ENCODE data around the gene NKX2-2.

Gene NKX2-2

DNA sequence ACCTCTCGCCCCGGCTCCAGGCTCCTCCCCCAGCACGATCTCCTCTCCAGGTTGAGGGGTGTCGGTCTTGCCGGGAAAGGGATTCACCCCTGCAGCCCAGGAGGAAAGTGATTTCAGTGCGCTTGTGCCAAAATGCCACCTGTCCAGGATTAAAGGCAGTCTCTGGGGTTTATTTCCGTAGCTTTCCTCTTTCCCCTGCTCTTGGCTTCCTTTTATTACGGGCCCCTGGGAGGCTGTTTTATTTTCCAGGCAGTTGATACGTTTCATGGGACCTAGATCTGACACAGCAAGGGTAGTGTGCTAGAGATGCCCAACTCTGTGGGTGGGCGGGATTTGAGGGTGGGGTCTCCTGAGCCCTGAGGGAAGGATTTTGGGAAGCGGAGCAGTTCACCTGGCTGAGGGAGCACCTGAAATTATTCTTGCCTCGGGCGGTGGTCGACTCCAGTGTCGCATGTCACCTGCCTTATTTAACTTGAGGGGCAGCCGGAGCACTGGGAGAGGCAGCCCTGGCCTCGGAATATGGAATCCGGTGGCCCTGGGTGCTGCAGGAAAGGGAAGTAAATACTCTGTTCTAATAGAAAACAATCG lies 9.5 kb upstream of the NKX2-2 start:
- Histone ChIP-seq H3K9me3 (ENCODE audit: control insufficient read depth, insufficient read depth, low read depth, low read length) (no peaks in the 10 kb centered on the region), H3K27ac (ENCODE audit: extremely low read depth, low read depth, low read length) (peak overlapping the region; percentile 72; the same call in 1 of the 2 replicates), H3K4me1 (ENCODE audit: control insufficient read depth, insufficient read depth, low read length) (peaks cover 3% of the 10 kb centered on the region; the same call in 1 of the 2 replicates), H3K36me3 (ENCODE audit: control insufficient read depth in 2 of 2, insufficient read depth in 1 of 2, low read length in 2 of 2) (no peaks in the 10 kb centered on the region), H3K4me3 (ENCODE audit: low read depth, low read length) (peak overlapping the region; percentile 50)
- POLR2A ChIA-PET = no interaction called here
- CTCF ChIA-PET = interaction anchor here (0.7 to 3.6 kb wide), 5 partner anchors 18 to 687 kb away, joined by 3 to 16 read pairs (median 4); no protein-coding TSS in a partner anchor
- TF ChIP-seq ZSCAN30 (tag by site-specific recombination; IDR thresholded peaks at IDR 0.05) (no peak), ZNF514 (tag by site-specific recombination; IDR thresholded peaks at IDR 0.05) (no peak), ZNF791 (tag by site-specific recombination; IDR thresholded peaks at IDR 0.05) (no peak), ZNF423 (tag by site-specific recombination; IDR thresholded peaks at IDR 0.05) (no peak), ZNF341 (tag by site-specific recombination; IDR thresholded peaks at IDR 0.05; ENCODE audit: low read depth) (no peak), ZNF433 (tag by site-specific recombination; IDR thresholded peaks at IDR 0.05; ENCODE audit: low read depth) (no peak), FEZF1 (tag by site-specific recombination; IDR thresholded peaks at IDR 0.05) (no peak), ZNF394 (tag by site-specific recombination; IDR thresholded peaks at IDR 0.05; ENCODE audit: borderline replicate concordance) (no peak), PRDM1 (tag by site-specific recombination; IDR thresholded peaks at IDR 0.05) (no peak), ZBTB20 (tag by site-specific recombination; IDR thresholded peaks at IDR 0.05) (peak; percentile 77), ZNF10 (tag by site-specific recombination; IDR thresholded peaks at IDR 0.05) (no peak), ZNF76 (tag by site-specific recombination; IDR thresholded peaks at IDR 0.05; ENCODE audit: borderline replicate concordance, low read depth) (no peak), ZNF555 (tag by site-specific recombination; conservative IDR thresholded peaks at IDR 0.05) (no peak), OVOL3 (tag by site-specific recombination; IDR thresholded peaks at IDR 0.05) (no peak), ZNF561 (tag by site-specific recombination; IDR thresholded peaks at IDR 0.05; ENCODE audit: borderline replicate concordance) (no peak), ZFP41 (tag by site-specific recombination; IDR thresholded peaks at IDR 0.05; ENCODE audit: borderline replicate concordance) (no peak), GLIS1 (tag by site-specific recombination; IDR thresholded peaks at IDR 0.05) (peak; percentile 7), ZNF202 (tag by site-specific recombination; IDR thresholded peaks at IDR 0.05; ENCODE audit: borderline replicate concordance) (no peak)
- TF ChIP-seq, protein P1, sequence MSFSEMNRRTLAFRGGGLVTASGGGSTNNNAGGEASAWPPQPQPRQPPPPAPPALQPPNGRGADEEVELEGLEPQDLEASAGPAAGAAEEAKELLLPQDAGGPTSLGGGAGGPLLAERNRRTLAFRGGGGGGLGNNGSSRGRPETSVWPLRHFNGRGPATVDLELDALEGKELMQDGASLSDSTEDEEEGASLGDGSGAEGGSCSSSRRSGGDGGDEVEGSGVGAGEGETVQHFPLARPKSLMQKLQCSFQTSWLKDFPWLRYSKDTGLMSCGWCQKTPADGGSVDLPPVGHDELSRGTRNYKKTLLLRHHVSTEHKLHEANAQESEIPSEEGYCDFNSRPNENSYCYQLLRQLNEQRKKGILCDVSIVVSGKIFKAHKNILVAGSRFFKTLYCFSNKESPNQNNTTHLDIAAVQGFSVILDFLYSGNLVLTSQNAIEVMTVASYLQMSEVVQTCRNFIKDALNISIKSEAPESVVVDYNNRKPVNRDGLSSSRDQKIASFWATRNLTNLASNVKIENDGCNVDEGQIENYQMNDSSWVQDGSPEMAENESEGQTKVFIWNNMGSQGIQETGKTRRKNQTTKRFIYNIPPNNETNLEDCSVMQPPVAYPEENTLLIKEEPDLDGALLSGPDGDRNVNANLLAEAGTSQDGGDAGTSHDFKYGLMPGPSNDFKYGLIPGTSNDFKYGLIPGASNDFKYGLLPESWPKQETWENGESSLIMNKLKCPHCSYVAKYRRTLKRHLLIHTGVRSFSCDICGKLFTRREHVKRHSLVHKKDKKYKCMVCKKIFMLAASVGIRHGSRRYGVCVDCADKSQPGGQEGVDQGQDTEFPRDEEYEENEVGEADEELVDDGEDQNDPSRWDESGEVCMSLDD (tag by site-specific recombination; IDR thresholded peaks at IDR 0.05) = no peak
- TF ChIP-seq, protein P2, sequence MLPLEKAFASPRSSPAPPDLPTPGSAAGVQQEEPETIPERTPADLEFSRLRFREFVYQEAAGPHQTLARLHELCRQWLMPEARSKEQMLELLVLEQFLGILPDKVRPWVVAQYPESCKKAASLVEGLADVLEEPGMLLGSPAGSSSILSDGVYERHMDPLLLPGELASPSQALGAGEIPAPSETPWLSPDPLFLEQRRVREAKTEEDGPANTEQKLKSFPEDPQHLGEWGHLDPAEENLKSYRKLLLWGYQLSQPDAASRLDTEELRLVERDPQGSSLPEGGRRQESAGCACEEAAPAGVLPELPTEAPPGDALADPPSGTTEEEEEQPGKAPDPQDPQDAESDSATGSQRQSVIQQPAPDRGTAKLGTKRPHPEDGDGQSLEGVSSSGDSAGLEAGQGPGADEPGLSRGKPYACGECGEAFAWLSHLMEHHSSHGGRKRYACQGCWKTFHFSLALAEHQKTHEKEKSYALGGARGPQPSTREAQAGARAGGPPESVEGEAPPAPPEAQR (tag by site-specific recombination; IDR thresholded peaks at IDR 0.05) = no peak
- TF ChIP-seq, protein P3, sequence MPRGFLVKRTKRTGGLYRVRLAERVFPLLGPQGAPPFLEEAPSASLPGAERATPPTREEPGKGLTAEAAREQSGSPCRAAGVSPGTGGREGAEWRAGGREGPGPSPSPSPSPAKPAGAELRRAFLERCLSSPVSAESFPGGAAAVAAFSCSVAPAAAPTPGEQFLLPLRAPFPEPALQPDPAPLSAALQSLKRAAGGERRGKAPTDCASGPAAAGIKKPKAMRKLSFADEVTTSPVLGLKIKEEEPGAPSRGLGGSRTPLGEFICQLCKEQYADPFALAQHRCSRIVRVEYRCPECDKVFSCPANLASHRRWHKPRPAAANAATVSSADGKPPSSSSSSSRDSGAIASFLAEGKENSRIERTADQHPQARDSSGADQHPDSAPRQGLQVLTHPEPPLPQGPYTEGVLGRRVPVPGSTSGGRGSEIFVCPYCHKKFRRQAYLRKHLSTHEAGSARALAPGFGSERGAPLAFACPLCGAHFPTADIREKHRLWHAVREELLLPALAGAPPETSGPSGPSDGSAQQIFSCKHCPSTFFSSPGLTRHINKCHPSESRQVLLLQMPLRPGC (tag by site-specific recombination; IDR thresholded peaks at IDR 0.05) = no peak
- TF ChIP-seq, protein P4, sequence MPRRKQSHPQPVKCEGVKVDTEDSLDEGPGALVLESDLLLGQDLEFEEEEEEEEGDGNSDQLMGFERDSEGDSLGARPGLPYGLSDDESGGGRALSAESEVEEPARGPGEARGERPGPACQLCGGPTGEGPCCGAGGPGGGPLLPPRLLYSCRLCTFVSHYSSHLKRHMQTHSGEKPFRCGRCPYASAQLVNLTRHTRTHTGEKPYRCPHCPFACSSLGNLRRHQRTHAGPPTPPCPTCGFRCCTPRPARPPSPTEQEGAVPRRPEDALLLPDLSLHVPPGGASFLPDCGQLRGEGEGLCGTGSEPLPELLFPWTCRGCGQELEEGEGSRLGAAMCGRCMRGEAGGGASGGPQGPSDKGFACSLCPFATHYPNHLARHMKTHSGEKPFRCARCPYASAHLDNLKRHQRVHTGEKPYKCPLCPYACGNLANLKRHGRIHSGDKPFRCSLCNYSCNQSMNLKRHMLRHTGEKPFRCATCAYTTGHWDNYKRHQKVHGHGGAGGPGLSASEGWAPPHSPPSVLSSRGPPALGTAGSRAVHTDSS (tag by site-specific recombination; IDR thresholded peaks at IDR 0.05) = no peak
- TF ChIP-seq, protein P5, sequence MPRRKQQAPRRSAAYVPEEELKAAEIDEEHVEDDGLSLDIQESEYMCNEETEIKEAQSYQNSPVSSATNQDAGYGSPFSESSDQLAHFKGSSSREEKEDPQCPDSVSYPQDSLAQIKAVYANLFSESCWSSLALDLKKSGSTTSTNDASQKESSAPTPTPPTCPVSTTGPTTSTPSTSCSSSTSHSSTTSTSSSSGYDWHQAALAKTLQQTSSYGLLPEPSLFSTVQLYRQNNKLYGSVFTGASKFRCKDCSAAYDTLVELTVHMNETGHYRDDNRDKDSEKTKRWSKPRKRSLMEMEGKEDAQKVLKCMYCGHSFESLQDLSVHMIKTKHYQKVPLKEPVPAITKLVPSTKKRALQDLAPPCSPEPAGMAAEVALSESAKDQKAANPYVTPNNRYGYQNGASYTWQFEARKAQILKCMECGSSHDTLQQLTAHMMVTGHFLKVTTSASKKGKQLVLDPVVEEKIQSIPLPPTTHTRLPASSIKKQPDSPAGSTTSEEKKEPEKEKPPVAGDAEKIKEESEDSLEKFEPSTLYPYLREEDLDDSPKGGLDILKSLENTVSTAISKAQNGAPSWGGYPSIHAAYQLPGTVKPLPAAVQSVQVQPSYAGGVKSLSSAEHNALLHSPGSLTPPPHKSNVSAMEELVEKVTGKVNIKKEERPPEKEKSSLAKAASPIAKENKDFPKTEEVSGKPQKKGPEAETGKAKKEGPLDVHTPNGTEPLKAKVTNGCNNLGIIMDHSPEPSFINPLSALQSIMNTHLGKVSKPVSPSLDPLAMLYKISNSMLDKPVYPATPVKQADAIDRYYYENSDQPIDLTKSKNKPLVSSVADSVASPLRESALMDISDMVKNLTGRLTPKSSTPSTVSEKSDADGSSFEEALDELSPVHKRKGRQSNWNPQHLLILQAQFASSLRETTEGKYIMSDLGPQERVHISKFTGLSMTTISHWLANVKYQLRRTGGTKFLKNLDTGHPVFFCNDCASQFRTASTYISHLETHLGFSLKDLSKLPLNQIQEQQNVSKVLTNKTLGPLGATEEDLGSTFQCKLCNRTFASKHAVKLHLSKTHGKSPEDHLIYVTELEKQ (tag by site-specific recombination; IDR thresholded peaks at IDR 0.05; ENCODE audit: borderline replicate concordance) = no peak
- TF ChIP-seq, protein P6, sequence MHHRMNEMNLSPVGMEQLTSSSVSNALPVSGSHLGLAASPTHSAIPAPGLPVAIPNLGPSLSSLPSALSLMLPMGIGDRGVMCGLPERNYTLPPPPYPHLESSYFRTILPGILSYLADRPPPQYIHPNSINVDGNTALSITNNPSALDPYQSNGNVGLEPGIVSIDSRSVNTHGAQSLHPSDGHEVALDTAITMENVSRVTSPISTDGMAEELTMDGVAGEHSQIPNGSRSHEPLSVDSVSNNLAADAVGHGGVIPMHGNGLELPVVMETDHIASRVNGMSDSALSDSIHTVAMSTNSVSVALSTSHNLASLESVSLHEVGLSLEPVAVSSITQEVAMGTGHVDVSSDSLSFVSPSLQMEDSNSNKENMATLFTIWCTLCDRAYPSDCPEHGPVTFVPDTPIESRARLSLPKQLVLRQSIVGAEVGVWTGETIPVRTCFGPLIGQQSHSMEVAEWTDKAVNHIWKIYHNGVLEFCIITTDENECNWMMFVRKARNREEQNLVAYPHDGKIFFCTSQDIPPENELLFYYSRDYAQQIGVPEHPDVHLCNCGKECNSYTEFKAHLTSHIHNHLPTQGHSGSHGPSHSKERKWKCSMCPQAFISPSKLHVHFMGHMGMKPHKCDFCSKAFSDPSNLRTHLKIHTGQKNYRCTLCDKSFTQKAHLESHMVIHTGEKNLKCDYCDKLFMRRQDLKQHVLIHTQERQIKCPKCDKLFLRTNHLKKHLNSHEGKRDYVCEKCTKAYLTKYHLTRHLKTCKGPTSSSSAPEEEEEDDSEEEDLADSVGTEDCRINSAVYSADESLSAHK (tag by site-specific recombination; IDR thresholded peaks at IDR 0.05) = no peak
